GM19193 (cell line): ENCODE results near the gene ATAD2B.

ENCODE experiments used
- POLR2A ChIP-seq: IDR thresholded peaks from 4 replicates; pipeline ENCODE4 v1.6.1; 2011; ENCODE audit not compliant: insufficient read depth, insufficient read length; ENCODE audit errors: extremely low read depth

ATAD2B gene

GRCh38 chr2:23926750-23927571 is at the start of gene ATAD2B:
Gene ATAD2B, minus strand, starts transcription at chr2:23927123. Its CDS starts 353 bp downstream, at chr2:23926770.
- TF ChIP-seq POLR2A: peak; percentile 91

- TF ChIP-seq POLR2A: no peak
Measured at GRCh38 chr2:23967846-23968245, 40.9 kb upstream of the ATAD2B start.

- no peak for TF ChIP-seq POLR2A
Measured at GRCh38 chr2:23954325-23955014, 27.5 kb upstream of the ATAD2B start.

- TF ChIP-seq POLR2A: no peak
Measured at GRCh38 chr2:23953625-23954024, 26.7 kb upstream of the ATAD2B start.

GRCh38 chr2:23947350-23947749 is 20.4 kb upstream of the ATAD2B start:
- no peak for TF ChIP-seq POLR2A

- no peak for TF ChIP-seq POLR2A
Measured at GRCh38 chr2:23944976-23945375, 18.1 kb upstream of the ATAD2B start.

GRCh38 chr2:23944527-23944926 is 17.6 kb upstream of the ATAD2B start:
- TF ChIP-seq POLR2A: no peak

- no peak for TF ChIP-seq POLR2A
Measured at GRCh38 chr2:23943666-23944065, 16.7 kb upstream of the ATAD2B start.

GRCh38 chr2:23941644-23942043 is 14.7 kb upstream of the ATAD2B start:
- TF ChIP-seq POLR2A: no peak

- TF ChIP-seq POLR2A: no peak
Measured at GRCh38 chr2:23940718-23941620, 14.0 kb upstream of the ATAD2B start.

- peak; percentile 91 for TF ChIP-seq POLR2A
Measured at GRCh38 chr2:23939987-23940717, 13.2 kb upstream of the ATAD2B start, which contains the start of gene UBXN2A. Gene UBXN2A, plus strand, starts transcription at chr2:23940463. Its CDS starts 17,852 bp downstream, at chr2:23958315.

- TF ChIP-seq POLR2A: no peak
Measured at GRCh38 chr2:23934259-23934658, 7.3 kb upstream of the ATAD2B start.

- TF ChIP-seq POLR2A: no peak
Measured at GRCh38 chr2:23926290-23926749, 603 bp downstream of the ATAD2B start.

- TF ChIP-seq POLR2A: peak; percentile 84
Measured at GRCh38 chr2:23925702-23926289, 1.1 kb downstream of the ATAD2B start.

- TF ChIP-seq POLR2A: no peak
Measured at GRCh38 chr2:23924589-23925359, 2.1 kb downstream of the ATAD2B start.
